ENCODE results near the gene DNAI7.
A peak's percentile ranks its signal among the peaks of the same experiment; 100 is the strongest.

Gene DNAI7, protein sequence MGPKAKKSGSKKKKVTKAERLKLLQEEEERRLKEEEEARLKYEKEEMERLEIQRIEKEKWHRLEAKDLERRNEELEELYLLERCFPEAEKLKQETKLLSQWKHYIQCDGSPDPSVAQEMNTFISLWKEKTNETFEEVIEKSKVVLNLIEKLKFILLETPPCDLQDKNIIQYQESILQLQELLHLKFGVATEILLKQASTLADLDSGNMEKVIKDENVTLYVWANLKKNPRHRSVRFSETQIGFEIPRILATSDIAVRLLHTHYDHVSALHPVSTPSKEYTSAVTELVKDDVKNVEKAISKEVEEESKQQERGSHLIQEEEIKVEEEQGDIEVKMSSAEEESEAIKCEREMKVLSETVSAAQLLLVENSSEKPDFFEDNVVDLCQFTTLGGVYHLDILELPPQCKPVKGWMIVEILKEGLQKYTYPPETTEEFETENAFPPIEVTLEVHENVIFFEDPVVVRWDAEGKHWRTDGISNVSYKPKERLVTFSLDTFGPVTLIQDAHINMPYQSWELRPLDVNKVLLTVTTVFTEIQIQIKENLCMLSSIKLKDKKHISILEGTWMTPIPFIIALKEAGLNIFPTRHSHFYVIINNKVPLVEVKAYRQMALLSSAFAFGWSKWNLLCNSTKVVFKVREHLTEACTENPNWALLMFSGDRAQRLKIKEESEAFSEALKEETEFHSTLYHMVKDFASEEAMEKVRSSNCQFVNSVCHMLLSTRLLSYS

DNA sequence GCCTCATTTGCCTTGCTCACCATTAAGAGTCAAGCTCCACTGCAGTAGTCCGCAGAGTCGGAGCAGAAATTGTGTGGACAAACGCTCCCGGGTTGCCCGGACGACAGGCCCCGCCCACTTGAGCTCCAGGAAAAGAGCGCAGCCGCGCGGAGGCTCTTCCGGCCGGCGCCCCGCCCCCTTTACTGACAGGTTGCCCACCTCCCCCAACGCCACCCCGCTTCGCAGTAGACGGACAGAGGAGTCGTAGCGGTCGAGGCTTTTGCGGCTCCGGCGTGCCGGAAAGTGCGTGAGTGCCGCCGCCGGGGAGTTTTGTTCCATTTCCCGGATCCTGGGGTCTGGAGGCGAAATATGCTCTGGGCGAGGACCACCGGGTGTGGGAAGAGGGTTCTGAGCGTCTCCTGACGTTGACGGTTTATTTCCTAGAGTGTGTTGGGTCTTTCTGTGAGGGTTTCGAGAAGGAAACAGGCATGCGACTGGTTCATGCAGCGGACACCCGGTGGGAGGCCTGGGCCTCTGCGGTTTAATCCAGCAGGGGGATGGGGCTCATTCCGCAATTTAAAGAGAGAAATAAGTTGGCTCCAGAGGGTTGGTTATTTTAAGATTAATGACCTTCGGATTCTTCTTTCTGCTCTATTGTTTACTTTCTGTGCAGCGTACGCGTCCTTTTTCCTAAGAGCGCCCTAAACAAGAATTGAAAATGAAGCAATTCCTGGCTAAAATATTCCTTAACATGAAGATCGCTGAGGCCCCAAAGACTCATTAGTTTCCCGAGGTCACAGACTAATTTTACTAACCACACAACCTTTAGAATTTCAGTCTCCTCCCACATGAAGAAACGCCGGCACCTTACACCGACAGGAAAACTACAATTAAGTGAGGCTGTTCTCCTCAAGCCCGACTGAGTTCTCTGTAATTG, at the start of gene DNAI7, which contains the start of gene ETFRF1:
TSS of gene DNAI7 (minus strand) at position 105 of the 916 bp plus-strand sequence. CDS start at position 23, 82 bp downstream.
TSS of gene ETFRF1 (plus strand) at position 182 of the 916 bp plus-strand sequence. CDS start 8,720 bp downstream, outside the sequence.
- Histone ChIP-seq H3K27ac (ENCODE audit: low read depth, low read length) (peak within 1 kb of the TSS; percentile 93), H3K9ac (ENCODE audit: low read depth in 1 of 2, low read length in 2 of 2) (peak within 1 kb of the TSS; percentile 92 to 95), H3K4me1 (ENCODE audit: control insufficient read depth in 1 of 2, insufficient read depth in 2 of 2, low read length in 2 of 2) (peaks cover 14 to 15% of the 10 kb centered on the region in 2 donors), H3K4me3 (ENCODE audit: low read depth in 1 of 2, low read length in 2 of 2) (peak within 1 kb of the TSS; percentile 98 to 99), H3K36me3 (ENCODE audit: control insufficient read depth in 1 of 2, insufficient read depth in 2 of 2, low read length in 2 of 2) (no peaks in the 10 kb centered on the region), H3K9me3 (ENCODE audit: control insufficient read depth in 1 of 2, low read length in 2 of 2) (no peaks in the 10 kb centered on the region), H3K27me3 (ENCODE audit: control insufficient read depth in 1 of 2, insufficient read depth in 2 of 2, low read length in 2 of 2) (no peaks in the 10 kb centered on the region)

DNA sequence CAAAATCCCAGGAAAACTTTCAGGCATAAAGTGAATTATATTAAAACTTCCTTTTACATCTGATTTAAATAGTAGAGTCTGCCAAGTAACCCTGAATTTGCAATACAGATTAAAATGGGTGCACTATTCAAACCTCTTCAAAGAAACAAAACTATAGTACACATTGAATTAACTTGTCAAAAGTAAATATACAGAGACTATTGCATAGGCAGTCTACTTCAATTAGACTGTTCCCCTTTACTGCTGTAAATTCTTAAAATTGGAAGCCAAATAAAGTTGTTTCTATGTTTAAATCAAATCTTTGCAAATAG, 48.7 kb upstream of the DNAI7 start:
- H3K27ac ChIP-seq (ENCODE audit: low read depth, low read length), result no peak overlapping the region
- H3K4me1 ChIP-seq (ENCODE audit: control insufficient read depth in 1 of 2, insufficient read depth in 2 of 2, low read length in 2 of 2), result peaks cover 9 to 18% of the 10 kb centered on the region in 2 donors
- peaks cover 0 to 12% of the 10 kb centered on the region in 2 donors for H3K36me3 ChIP-seq (ENCODE audit: control insufficient read depth in 1 of 2, insufficient read depth in 2 of 2, low read length in 2 of 2)

DNA sequence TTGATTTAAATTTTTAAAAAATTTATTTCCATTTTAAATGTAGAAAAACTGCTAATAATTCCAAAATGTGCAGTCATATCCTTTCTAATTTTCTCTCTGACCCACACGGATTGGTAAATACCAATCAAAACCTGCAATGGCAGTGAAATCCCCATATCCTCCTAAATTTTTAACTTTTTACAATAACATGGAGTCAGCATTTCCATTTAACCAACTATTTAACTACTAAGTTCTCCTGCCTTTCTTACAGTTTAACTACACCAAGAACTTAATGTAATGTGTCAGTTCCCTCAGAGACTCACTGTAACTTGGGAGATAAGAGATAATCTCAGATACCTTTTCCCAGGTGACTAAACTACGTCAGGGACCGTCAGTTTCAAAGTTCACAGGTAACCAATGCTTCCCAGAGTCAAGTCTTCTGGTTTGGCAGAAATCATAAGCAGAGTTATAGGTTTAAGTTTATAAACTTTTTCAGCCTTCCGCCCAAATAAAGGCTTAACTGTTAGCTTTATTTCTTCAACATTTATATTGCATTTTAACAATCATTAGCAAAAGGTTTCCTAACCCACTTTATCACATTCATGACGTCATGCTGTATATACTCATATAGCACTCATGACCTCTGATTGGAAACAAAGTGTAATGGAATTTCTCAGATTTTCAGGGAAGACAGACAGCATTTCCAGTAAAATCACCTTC, 48.2 kb upstream of the DNAI7 start:
- Histone ChIP-seq H3K4me1 (ENCODE audit: control insufficient read depth in 1 of 2, insufficient read depth in 2 of 2, low read length in 2 of 2) (peaks cover 9 to 18% of the 10 kb centered on the region in 2 donors), H3K27ac (ENCODE audit: low read depth, low read length) (no peak overlapping the region), H3K9ac (ENCODE audit: low read depth in 1 of 2, low read length in 2 of 2) (peak overlapping the region in 1 of 2 donors; percentile 6), H3K36me3 (ENCODE audit: control insufficient read depth in 1 of 2, insufficient read depth in 2 of 2, low read length in 2 of 2) (peaks cover 0 to 12% of the 10 kb centered on the region in 2 donors), H3K9me3 (ENCODE audit: control insufficient read depth in 1 of 2, low read length in 2 of 2) (no peaks in the 10 kb centered on the region), H3K4me3 (ENCODE audit: low read depth in 1 of 2, low read length in 2 of 2) (no peak overlapping the region), H3K27me3 (ENCODE audit: control insufficient read depth in 1 of 2, insufficient read depth in 2 of 2, low read length in 2 of 2) (no peaks in the 10 kb centered on the region)

More for the DNA sequence above, 48.7 kb upstream of the DNAI7 start:
- Histone ChIP-seq H3K4me3 (ENCODE audit: low read depth in 1 of 2, low read length in 2 of 2) (no peak overlapping the region), H3K27me3 (ENCODE audit: control insufficient read depth in 1 of 2, insufficient read depth in 2 of 2, low read length in 2 of 2) (no peaks in the 10 kb centered on the region), H3K9me3 (ENCODE audit: control insufficient read depth in 1 of 2, low read length in 2 of 2) (no peaks in the 10 kb centered on the region), H3K9ac (ENCODE audit: low read depth in 1 of 2, low read length in 2 of 2) (peak overlapping the region in 1 of 2 donors; percentile 6)

DNA sequence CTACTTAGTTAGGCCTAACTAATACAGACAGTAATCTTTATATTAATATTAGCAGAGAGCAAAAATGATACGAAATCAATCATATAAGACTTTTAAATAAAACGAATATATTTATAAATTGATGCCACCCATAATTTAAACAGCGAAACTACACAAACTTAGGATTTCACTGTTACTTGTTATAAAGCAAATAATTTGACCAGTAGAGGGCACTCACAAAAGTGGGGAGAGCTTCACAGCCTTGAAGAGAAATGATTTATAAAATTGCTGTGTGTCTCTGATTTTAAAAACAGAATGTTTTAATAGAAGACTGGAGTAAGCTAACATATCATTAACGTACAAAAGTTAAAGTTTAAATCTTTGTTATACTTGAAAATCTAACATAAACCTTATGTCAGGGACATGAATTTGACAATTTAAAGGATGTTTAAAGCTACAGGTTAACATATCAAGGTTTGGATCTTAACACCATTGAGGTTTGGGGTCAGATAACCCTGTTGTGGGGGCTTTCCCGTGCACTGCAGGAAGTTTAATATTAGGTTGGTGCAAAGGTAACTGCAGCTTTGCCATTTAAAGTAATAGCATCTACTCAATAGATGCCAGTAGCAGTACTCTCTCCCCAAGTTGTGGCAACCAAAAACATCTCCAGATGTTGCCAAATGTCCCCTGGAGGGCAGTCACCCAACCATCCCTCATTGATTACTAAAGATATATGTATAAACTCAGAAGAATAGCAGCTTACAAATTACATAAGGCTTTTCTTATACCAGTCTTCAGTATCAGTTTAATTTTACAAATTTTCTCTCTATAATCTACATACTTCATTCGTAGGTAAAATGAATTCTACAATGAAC, 46.4 kb upstream of the DNAI7 start:
- Histone ChIP-seq H3K27me3 (ENCODE audit: control insufficient read depth in 1 of 2, insufficient read depth in 2 of 2, low read length in 2 of 2) (no peaks in the 10 kb centered on the region), H3K9me3 (ENCODE audit: control insufficient read depth in 1 of 2, low read length in 2 of 2) (no peaks in the 10 kb centered on the region), H3K4me1 (ENCODE audit: control insufficient read depth in 1 of 2, insufficient read depth in 2 of 2, low read length in 2 of 2) (peaks cover 9 to 18% of the 10 kb centered on the region in 2 donors), H3K4me3 (ENCODE audit: low read depth in 1 of 2, low read length in 2 of 2) (no peak overlapping the region), H3K36me3 (ENCODE audit: control insufficient read depth in 1 of 2, insufficient read depth in 2 of 2, low read length in 2 of 2) (peaks cover 0 to 20% of the 10 kb centered on the region in 2 donors), H3K27ac (ENCODE audit: low read depth, low read length) (no peak overlapping the region), H3K9ac (ENCODE audit: low read depth in 1 of 2, low read length in 2 of 2) (no peak overlapping the region)

DNA sequence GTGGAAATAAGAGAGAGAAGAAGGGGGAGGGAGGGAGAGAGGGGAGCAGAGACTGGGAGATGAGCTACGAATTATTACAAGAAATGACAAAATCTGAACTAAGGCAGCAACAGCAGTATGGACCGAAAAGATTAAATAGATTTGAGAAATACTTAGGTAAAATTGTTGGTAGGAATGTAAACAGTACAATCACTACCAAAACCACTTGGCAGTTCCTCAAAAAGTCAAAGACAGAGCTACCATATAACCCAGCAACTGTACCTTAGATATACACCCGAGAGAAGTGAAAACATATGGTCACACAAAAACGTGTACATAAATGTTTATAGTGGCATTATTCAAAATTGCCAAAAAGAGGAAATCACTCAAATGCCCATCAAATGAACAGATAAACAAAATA, 41.7 kb upstream of the DNAI7 start:
- no peaks in the 10 kb centered on the region for H3K4me1 ChIP-seq (ENCODE audit: control insufficient read depth in 1 of 2, insufficient read depth in 2 of 2, low read length in 2 of 2)
- no peaks in the 10 kb centered on the region for H3K27me3 ChIP-seq (ENCODE audit: control insufficient read depth in 1 of 2, insufficient read depth in 2 of 2, low read length in 2 of 2)
- no peak overlapping the region for H3K4me3 ChIP-seq (ENCODE audit: low read depth in 1 of 2, low read length in 2 of 2)
- H3K9ac ChIP-seq (ENCODE audit: low read depth in 1 of 2, low read length in 2 of 2), result no peak overlapping the region
- H3K36me3 ChIP-seq (ENCODE audit: control insufficient read depth in 1 of 2, insufficient read depth in 2 of 2, low read length in 2 of 2), result peaks cover 0 to 22% of the 10 kb centered on the region in 2 donors
- H3K27ac ChIP-seq (ENCODE audit: low read depth, low read length), result no peak overlapping the region
- no peaks in the 10 kb centered on the region for H3K9me3 ChIP-seq (ENCODE audit: control insufficient read depth in 1 of 2, low read length in 2 of 2)

DNA sequence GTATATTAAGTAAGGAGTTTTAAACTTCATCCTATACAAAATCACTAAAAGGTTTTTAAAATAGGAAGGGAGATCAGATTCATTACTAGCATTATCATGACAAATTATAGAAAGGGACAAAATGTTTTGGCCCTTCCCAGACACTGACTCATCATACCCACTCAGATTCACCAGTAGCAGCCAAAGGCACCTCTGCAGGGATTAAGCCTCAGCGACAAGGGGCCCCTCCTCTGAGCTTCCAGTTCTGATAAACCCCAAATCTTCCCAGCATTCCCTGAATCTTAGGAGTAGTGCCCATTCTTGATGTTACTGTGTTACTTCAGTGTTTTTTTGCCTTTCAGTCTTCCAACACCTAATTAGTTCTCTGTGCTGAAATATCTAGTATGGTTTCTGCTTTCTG, 41.2 kb upstream of the DNAI7 start:
- Histone ChIP-seq H3K4me3 (ENCODE audit: low read depth in 1 of 2, low read length in 2 of 2) (no peak overlapping the region), H3K27ac (ENCODE audit: low read depth, low read length) (no peak overlapping the region), H3K27me3 (ENCODE audit: control insufficient read depth in 1 of 2, insufficient read depth in 2 of 2, low read length in 2 of 2) (no peaks in the 10 kb centered on the region), H3K9me3 (ENCODE audit: control insufficient read depth in 1 of 2, low read length in 2 of 2) (no peaks in the 10 kb centered on the region), H3K36me3 (ENCODE audit: control insufficient read depth in 1 of 2, insufficient read depth in 2 of 2, low read length in 2 of 2) (peaks cover 0 to 22% of the 10 kb centered on the region in 2 donors), H3K4me1 (ENCODE audit: control insufficient read depth in 1 of 2, insufficient read depth in 2 of 2, low read length in 2 of 2) (no peaks in the 10 kb centered on the region), H3K9ac (ENCODE audit: low read depth in 1 of 2, low read length in 2 of 2) (no peak overlapping the region)

DNA sequence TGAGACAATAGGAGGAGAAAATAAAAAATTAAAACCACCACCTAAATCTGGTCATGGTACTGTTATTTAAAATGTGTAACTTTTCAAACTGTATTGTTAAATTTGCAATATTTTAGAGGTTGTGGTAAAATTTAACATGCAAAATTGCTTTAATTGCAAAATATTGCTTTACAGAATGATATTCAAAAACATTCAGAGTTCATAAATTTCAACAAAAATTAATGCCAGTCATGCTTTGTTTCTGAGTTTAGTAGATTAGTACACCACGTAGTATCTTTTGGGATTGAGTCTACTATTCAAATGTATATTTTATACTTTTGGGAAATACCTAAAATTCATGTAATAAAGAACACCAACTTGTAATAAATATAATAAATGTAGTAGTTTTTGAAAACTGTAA, 18.4 kb upstream of the DNAI7 start:
- Histone ChIP-seq H3K36me3 (ENCODE audit: control insufficient read depth in 1 of 2, insufficient read depth in 2 of 2, low read length in 2 of 2) (peaks cover 7% of the 10 kb centered on the region in 2 donors), H3K27ac (ENCODE audit: low read depth, low read length) (no peak overlapping the region), H3K4me1 (ENCODE audit: control insufficient read depth in 1 of 2, insufficient read depth in 2 of 2, low read length in 2 of 2) (no peaks in the 10 kb centered on the region), H3K27me3 (ENCODE audit: control insufficient read depth in 1 of 2, insufficient read depth in 2 of 2, low read length in 2 of 2) (no peaks in the 10 kb centered on the region), H3K9ac (ENCODE audit: low read depth in 1 of 2, low read length in 2 of 2) (no peak overlapping the region), H3K4me3 (ENCODE audit: low read depth in 1 of 2, low read length in 2 of 2) (no peak overlapping the region), H3K9me3 (ENCODE audit: control insufficient read depth in 1 of 2, low read length in 2 of 2) (no peaks in the 10 kb centered on the region)

DNA sequence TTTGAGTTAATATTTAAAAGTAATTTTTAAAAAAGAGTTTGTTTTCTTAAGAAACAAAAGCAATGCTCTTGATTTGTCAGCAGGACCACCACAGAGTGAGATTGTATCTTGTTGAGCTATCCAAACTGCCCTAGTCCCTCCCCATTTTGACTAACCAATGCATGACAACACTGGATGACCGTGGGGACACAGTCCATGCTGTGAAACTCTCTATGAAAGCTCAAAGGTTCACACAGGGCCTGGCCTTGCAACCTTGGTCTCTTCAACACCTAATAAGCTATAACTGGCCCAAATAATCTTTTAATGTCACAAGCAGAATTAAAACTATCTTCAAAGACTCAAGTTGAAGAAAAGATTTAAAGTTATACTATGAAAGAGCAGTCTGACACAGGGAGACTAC, 13.6 kb upstream of the DNAI7 start:
- peaks cover 5 to 10% of the 10 kb centered on the region in 2 donors for H3K36me3 ChIP-seq (ENCODE audit: control insufficient read depth in 1 of 2, insufficient read depth in 2 of 2, low read length in 2 of 2)
- H3K27ac ChIP-seq (ENCODE audit: low read depth, low read length), result no peak overlapping the region

DNA sequence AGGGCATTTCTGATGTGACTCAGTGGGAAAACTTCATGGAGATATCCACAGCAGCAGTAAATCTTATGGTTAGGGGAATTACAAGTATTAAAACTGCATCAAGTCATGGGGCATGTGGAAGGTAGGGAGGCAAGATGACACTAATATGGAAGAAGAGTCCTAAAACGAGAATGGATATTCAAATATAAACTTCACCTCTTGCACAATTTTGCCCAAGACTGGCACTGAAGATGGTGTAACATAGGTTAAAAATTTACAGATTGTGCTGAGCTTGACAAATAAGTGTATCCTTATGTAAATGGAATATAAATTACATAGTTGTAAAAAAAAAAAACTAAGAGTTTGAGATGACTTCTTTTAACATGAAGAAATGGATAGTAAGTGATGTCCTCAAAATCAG, 12.9 kb upstream of the DNAI7 start:
- H3K27me3 ChIP-seq (ENCODE audit: control insufficient read depth in 1 of 2, insufficient read depth in 2 of 2, low read length in 2 of 2), result no peaks in the 10 kb centered on the region
- no peaks in the 10 kb centered on the region for H3K4me1 ChIP-seq (ENCODE audit: control insufficient read depth in 1 of 2, insufficient read depth in 2 of 2, low read length in 2 of 2)
- H3K27ac ChIP-seq (ENCODE audit: low read depth, low read length), result no peak overlapping the region
- H3K9ac ChIP-seq (ENCODE audit: low read depth in 1 of 2, low read length in 2 of 2), result no peak overlapping the region
- no peaks in the 10 kb centered on the region for H3K9me3 ChIP-seq (ENCODE audit: control insufficient read depth in 1 of 2, low read length in 2 of 2)
- no peak overlapping the region for H3K4me3 ChIP-seq (ENCODE audit: low read depth in 1 of 2, low read length in 2 of 2)
- H3K36me3 ChIP-seq (ENCODE audit: control insufficient read depth in 1 of 2, insufficient read depth in 2 of 2, low read length in 2 of 2), result peaks cover 5 to 10% of the 10 kb centered on the region in 2 donors

More for the DNA sequence above, 13.6 kb upstream of the DNAI7 start:
- Histone ChIP-seq H3K9me3 (ENCODE audit: control insufficient read depth in 1 of 2, low read length in 2 of 2) (no peaks in the 10 kb centered on the region), H3K27me3 (ENCODE audit: control insufficient read depth in 1 of 2, insufficient read depth in 2 of 2, low read length in 2 of 2) (no peaks in the 10 kb centered on the region), H3K9ac (ENCODE audit: low read depth in 1 of 2, low read length in 2 of 2) (no peak overlapping the region), H3K4me3 (ENCODE audit: low read depth in 1 of 2, low read length in 2 of 2) (no peak overlapping the region), H3K4me1 (ENCODE audit: control insufficient read depth in 1 of 2, insufficient read depth in 2 of 2, low read length in 2 of 2) (no peaks in the 10 kb centered on the region)

Data from duodenal mucosa (tissue), 2 donors.